H1 (cell line): Measurements from ENCODE around the gene UGGT1. TPM values are rescaled to one million over a fixed set of nuclear protein-coding genes. Genes with fewer than 3 reads are reported as not detected.

Source experiments
- CTCF ChIA-PET: fragments of 300-600 bp; sonication (Branson Sonifier 250); formaldehyde crosslinking; loops from one replicate; lab custom pipeline; 2021; ENCODE audit not compliant: partially characterized antibody; lab: Charles Lee
- POLR2A ChIA-PET: fragments of 300-600 bp; sonication (Branson Sonifier 250); formaldehyde crosslinking; loops from one replicate; lab custom pipeline; 2021; ENCODE audit warnings: inconsistent platforms; ENCODE audit not compliant: partially characterized antibody; lab: Charles Lee
- DNase-seq, 2 experiments: peaks; one replicate each; pipeline versions ENCODE4 v3.0.0 to v3.0.0-alpha.2; 2010 to 2022; ENCODE audit warnings: low spot score in 2 of 2, low read depth in 1 of 2, mixed read lengths in 1 of 2
- FAIRE-seq: peaks from 2 replicates; lab custom pipeline; 2011; peaks lifted over from hg19 to GRCh38; lab: Jason Lieb, UNC
- H2AFZ ChIP-seq: 2 replicates; pipeline ENCODE4 v1.8.1; 2012; ENCODE audit warnings: low read length, inconsistent platforms
- H2AK5ac ChIP-seq: 2 replicates; pipeline ENCODE4 v1.6.1; 2013; ENCODE audit warnings: low read depth, low read length
- H2BK120ac ChIP-seq: replicated peaks from 2 replicates; pipeline ENCODE3; 2013; ENCODE audit warnings: low read depth, low read length, inconsistent platforms
- H2BK12ac ChIP-seq: 2 replicates; pipeline ENCODE4 v1.6.1; 2013; ENCODE audit warnings: low read depth, low read length
- H2BK15ac ChIP-seq: 2 replicates; pipeline ENCODE4 v1.6.1; 2013; ENCODE audit warnings: low read length
- H2BK20ac ChIP-seq: 2 replicates; pipeline ENCODE4 v1.6.1; 2013; ENCODE audit warnings: low read length
- H2BK5ac ChIP-seq: 2 replicates; pipeline ENCODE4 v1.6.1; 2013; ENCODE audit warnings: low read depth, low read length
- H3K14ac ChIP-seq: 2 replicates; pipeline ENCODE4 v1.6.1; 2013; ENCODE audit warnings: inconsistent platforms; ENCODE audit not compliant: insufficient read length
- H3K18ac ChIP-seq: 2 replicates; pipeline ENCODE4 v1.6.1; 2013; ENCODE audit warnings: low read length; ENCODE audit errors: extremely low read depth
- H3K23ac ChIP-seq: 2 replicates; pipeline ENCODE4 v1.6.1; 2013; ENCODE audit warnings: inconsistent platforms; ENCODE audit not compliant: insufficient read length
- H3K23me2 ChIP-seq: 2 replicates; pipeline ENCODE4 v1.6.1; 2013; ENCODE audit warnings: low read depth, low read length
- H3K27ac ChIP-seq: 2 replicates; pipeline ENCODE4 v1.6.1; 2011; ENCODE audit warnings: low read depth, low read length, inconsistent platforms
- H3K27me3 ChIP-seq, 4 experiments: replicated peaks in 1 of 4; 1 replicate in 1 of 4; 2 replicates in 3 of 4; pipeline versions ENCODE4 v1.6.1 to v1.8.1; 2011 to 2013; ENCODE audit warnings: low read length in 3 of 4, mild to moderate bottlenecking in 3 of 4, inconsistent platforms in 2 of 4, mixed read lengths in 2 of 4, moderate library complexity in 1 of 4; ENCODE audit not compliant: control insufficient read depth in 3 of 4, insufficient read depth in 3 of 4; ENCODE audit errors: extremely low read depth in 1 of 4
- H3K36me3 ChIP-seq, 4 experiments: 2 replicates each; pipeline versions ENCODE4 v1.6.1 to v1.8.1; 2011 to 2013; ENCODE audit warnings: mild to moderate bottlenecking in 4 of 4, low read length in 3 of 4, moderate library complexity in 2 of 4, control low read depth in 1 of 4, inconsistent platforms in 1 of 4; ENCODE audit not compliant: insufficient read depth in 4 of 4, control insufficient read depth in 2 of 4
- H3K4ac ChIP-seq: replicated peaks from 2 replicates; pipeline ENCODE3; 2013; ENCODE audit warnings: low read length, low read depth, mixed read lengths, inconsistent platforms; ENCODE audit not compliant: insufficient read length
- H3K4me1 ChIP-seq, 4 experiments: replicated peaks in 1 of 4; 1 replicate in 1 of 4; 2 replicates in 3 of 4; pipeline versions ENCODE4 v1.6.1 to v1.8.1; 2011 to 2013; ENCODE audit warnings: low read length in 3 of 4, inconsistent platforms in 2 of 4, mixed read lengths in 1 of 4; ENCODE audit not compliant: insufficient read depth in 4 of 4, control insufficient read depth in 3 of 4
- H3K4me2 ChIP-seq, 2 experiments: 2 replicates each; pipeline versions ENCODE4 v1.6.1 to v1.8.1; 2011 to 2013; ENCODE audit warnings: low read depth in 2 of 2, low read length in 2 of 2, control low read depth in 1 of 2, inconsistent platforms in 1 of 2, mild to moderate bottlenecking in 1 of 2; ENCODE audit not compliant: insufficient read depth in 1 of 2
- H3K4me3 ChIP-seq, 4 experiments: fragments of 200-600, 300-600 bp in 1 of 4; sonication (generic), shearing (Covaris generic), sonication (Bioruptor Twin) in 1 of 4; 2 replicates each; pipeline versions ENCODE4 v1.5.1 to v1.8.1; 2011 to 2016; ENCODE audit warnings: low read length in 4 of 4, low read depth in 3 of 4, control low read depth in 2 of 4, inconsistent platforms in 2 of 4, mild to moderate bottlenecking in 2 of 4, mixed read lengths in 1 of 4, moderate library complexity in 1 of 4; ENCODE audit not compliant: insufficient read depth in 2 of 4; ENCODE audit errors: extremely low read depth in 1 of 4
- H3K56ac ChIP-seq: replicated peaks from 2 replicates; pipeline ENCODE3; 2013; ENCODE audit warnings: low read depth, mild to moderate bottlenecking, mixed read lengths, low read length, inconsistent platforms; ENCODE audit not compliant: insufficient read length
- H3K79me1 ChIP-seq: 2 replicates; pipeline ENCODE4 v1.6.1; 2013; ENCODE audit warnings: low read depth, low read length, control low read depth
- H3K79me2 ChIP-seq, 2 experiments: 2 replicates each; pipeline versions ENCODE4 v1.6.1 to v1.8.1; 2012 to 2013; ENCODE audit warnings: low read length in 2 of 2, mild to moderate bottlenecking in 2 of 2, inconsistent platforms in 1 of 2; ENCODE audit not compliant: insufficient read depth in 2 of 2, control insufficient read depth in 1 of 2
- H3K9ac ChIP-seq, 4 experiments: replicated peaks in 1 of 4; 1 replicate in 1 of 4; 2 replicates in 3 of 4; pipeline versions ENCODE4 v1.6.1 to v1.8.1; 2011 to 2013; ENCODE audit warnings: low read depth in 3 of 4, low read length in 3 of 4, control low read depth in 2 of 4, mild to moderate bottlenecking in 2 of 4, moderate library complexity in 2 of 4, inconsistent platforms in 1 of 4; ENCODE audit errors: extremely low read depth in 1 of 4
- H3K9me3 ChIP-seq, 2 experiments: 2 replicates each; pipeline versions ENCODE4 v1.6.1 to v1.8.1; 2012 to 2013; ENCODE audit warnings: mild to moderate bottlenecking in 2 of 2, moderate library complexity in 2 of 2, control low read depth in 1 of 2, inconsistent platforms in 1 of 2, low read depth in 1 of 2, low read length in 1 of 2, mixed read lengths in 1 of 2; ENCODE audit not compliant: insufficient read depth in 2 of 2
- H4K20me1 ChIP-seq, 2 experiments: replicated peaks in 1 of 2; 2 replicates each; pipeline versions ENCODE3 to v1.8.1; 2011 to 2013; ENCODE audit warnings: inconsistent platforms in 2 of 2, low read length in 2 of 2, mild to moderate bottlenecking in 1 of 2; ENCODE audit not compliant: insufficient read depth in 2 of 2, control insufficient read depth in 1 of 2
- H4K5ac ChIP-seq: 2 replicates; pipeline ENCODE4 v1.6.1; 2013; ENCODE audit warnings: low read length, low read depth, mixed read lengths, inconsistent platforms; ENCODE audit not compliant: insufficient read length
- H4K8ac ChIP-seq: 2 replicates; pipeline ENCODE4 v1.8.0; 2013; ENCODE audit warnings: mild to moderate bottlenecking, moderate library complexity, low read length, inconsistent platforms; ENCODE audit not compliant: insufficient read depth; ENCODE audit errors: extremely low read depth
- H4K91ac ChIP-seq: replicated peaks from 2 replicates; pipeline ENCODE3; 2013; ENCODE audit warnings: low read length, mixed read lengths, inconsistent platforms; ENCODE audit not compliant: insufficient read length
- SUZ12 ChIP-seq: fragments of 200-600 bp; sonication (generic); IDR thresholded peaks from 2 replicates; pipeline ENCODE4 v1.6.1; 2012; ENCODE audit warnings: mild to moderate bottlenecking, inconsistent platforms, low read length, moderate library complexity, mixed read lengths
- WGBS, 2 experiments: shearing (Covaris generic) in 1 of 2; methylation state at CpG; one replicate each; pipeline versions ENCODE4 v1.1.6 to v1.1.7; 2013 to 2015; ENCODE audit warnings: low lambda C conversion rate in 2 of 2, mixed read lengths in 2 of 2, inconsistent platforms in 1 of 2, low coverage in 1 of 2, missing lambda C conversion rate in 1 of 2; ENCODE audit not compliant: insufficient replicate concordance in 2 of 2, insufficient coverage in 1 of 2, insufficient read length in 1 of 2; ENCODE audit errors: extremely low coverage in 1 of 2, missing lambda C conversion rate in 1 of 2; 5-methylcytosine and 5-hydroxymethylcytosine counted together
- polyA plus RNA-seq, 7 experiments: library from polyadenylated mRNA; depleted of rRNA in 3 of 7; stranded (reverse) in 5 of 7; unstranded in 2 of 7; fragments of >200 nt in 5 of 7; fragments of 200-250 nt in 2 of 7; gene quantifications; 1 replicate in 5 of 7; 2 replicates in 1 of 7; 4 replicates in 1 of 7; pipeline versions ENCODE4 v1.2.1 to v1.2.3, GENCODE V29; 2011 to 2013; ENCODE audit warnings: missing spikeins in 2 of 7, mixed read lengths in 2 of 7
- total RNA-seq: library from RNA; stranded (reverse); fragmentation: NEBNext Ultra II Directional; extraction: Animal tissue kit (Norgen Biotek cat#: 25700); gene quantifications from 2 replicates; pipeline ENCODE4 v1.2.1, GENCODE V29; 2021

UGGT1 gene
- total and polyA plus RNA-seq, 2 of the 8 experiments (the other 6 are each of a cell fraction or from before 2014, with no cell fraction given): 14.9 to 57.3 TPM

DNA sequence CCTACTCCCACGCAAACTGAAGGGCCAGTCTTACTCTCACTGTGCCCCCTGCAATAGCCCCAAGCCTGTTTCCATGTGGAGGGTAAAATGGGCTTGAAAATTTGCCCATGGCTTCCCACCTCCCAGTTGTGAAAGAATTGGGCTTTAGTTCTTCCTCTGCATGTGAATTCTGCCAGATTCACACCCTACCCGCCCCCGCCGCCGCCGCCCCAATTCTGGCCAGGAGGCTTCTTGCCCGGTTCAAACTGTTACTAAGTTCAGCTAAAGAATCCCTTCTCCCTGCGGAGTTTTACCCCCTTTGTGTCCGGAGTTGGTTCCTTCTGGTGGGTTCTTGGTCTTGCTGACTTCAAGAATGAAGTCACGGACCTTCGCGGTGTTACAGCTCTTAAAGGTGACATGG, 37.7 kb upstream of the UGGT1 start:
- H3K4ac ChIP-seq: no peak overlapping the region
- H3K4me2 ChIP-seq: no peak overlapping the region
- H3K23ac ChIP-seq: no peak overlapping the region
- H3K4me3 ChIP-seq: no peak overlapping the region
- no peaks in the 10 kb centered on the region for H3K27me3 ChIP-seq
- FAIRE-seq (no peak), DNase-seq (no peak)
- H2BK120ac ChIP-seq: no peak overlapping the region
- H3K4me1 ChIP-seq: no peaks in the 10 kb centered on the region
- ChIA-PET POLR2A (interaction anchor here (1.0 kb wide), 1 partner anchor 10 kb away, joined by 3 read pairs; no protein-coding TSS in a partner anchor), CTCF (interaction anchor here (0.7 to 4.1 kb wide), 8 partner anchors 9 to 43 kb away, joined by 3 to 33 read pairs (median 4); no protein-coding TSS in a partner anchor)
- no peak overlapping the region for H3K56ac ChIP-seq
- no peak overlapping the region for H2BK5ac ChIP-seq
- H3K9ac ChIP-seq: no peak overlapping the region
- H2BK15ac ChIP-seq: no peak overlapping the region
- no peaks in the 10 kb centered on the region for H3K36me3 ChIP-seq
- H4K8ac ChIP-seq: no peak overlapping the region
- no peak overlapping the region for H2BK20ac ChIP-seq
- H2AFZ ChIP-seq: no peak overlapping the region
- H3K9me3 ChIP-seq: no peaks in the 10 kb centered on the region
- H3K79me1 ChIP-seq: no peaks in the 10 kb centered on the region
- no peak overlapping the region for H2BK12ac ChIP-seq
- H3K14ac ChIP-seq: no peak overlapping the region
- WGBS, 2 experiments: 85% methylated on average over 12 of the region's 12 CpGs; no CpG with 5 or more reads in 1 of the 2 experiments
- H2AK5ac ChIP-seq: no peak overlapping the region
- no peaks in the 10 kb centered on the region for H3K79me2 ChIP-seq
- no peak overlapping the region for H3K18ac ChIP-seq
- no peaks in the 10 kb centered on the region for H4K20me1 ChIP-seq
- H3K27ac ChIP-seq: no peak overlapping the region
- no peak overlapping the region for H4K91ac ChIP-seq
- TF ChIP-seq SUZ12: no peak
- H4K5ac ChIP-seq: no peak overlapping the region
- no peaks in the 10 kb centered on the region for H3K23me2 ChIP-seq
